GM18499 (cell line): ENCODE results near the gene CDK5R2.
"Not testable (repeated sequence)": the region's sequence is repeated elsewhere in the genome, so short reads cannot be mapped to it uniquely, and the experiment has no call there.

Source experiments
- ATAC-seq: cut with Tn5 transposase; IDR thresholded peaks from one replicate; pipeline ENCODE4 v1.9.1; 2021; ENCODE audit warnings: moderate number of reproducible peaks; ENCODE audit not compliant: insufficient read depth, unreplicated experiment

CDK5R2 gene

DNA sequence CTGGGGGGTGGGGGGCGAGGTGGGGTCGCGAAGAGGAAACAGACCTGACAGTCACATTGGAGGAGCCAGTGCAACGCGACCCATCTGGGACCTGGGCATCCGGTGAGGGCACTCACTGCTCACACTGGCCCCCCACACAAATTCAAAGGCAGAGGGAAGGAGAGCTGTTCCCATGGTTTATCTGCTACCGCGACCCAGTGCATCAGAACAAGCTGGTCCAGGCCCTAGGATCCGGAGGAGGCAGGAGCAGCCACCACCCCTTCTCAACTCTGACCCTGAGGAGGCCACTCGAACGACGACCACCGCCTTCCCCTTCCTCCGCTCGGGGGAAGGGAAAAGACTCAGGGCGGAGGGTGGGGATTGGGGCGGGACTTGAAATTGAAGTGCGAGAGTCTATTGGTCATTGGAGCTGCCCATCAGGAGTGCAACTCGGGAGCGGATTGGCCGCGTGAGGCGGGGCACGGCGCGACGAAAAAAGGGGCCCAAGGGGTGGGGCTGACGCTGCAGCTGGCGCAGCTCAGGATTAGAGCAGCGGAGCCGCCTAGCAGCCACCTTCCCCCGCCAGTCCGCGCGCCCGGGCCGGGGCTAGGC is at the start of gene CDK5R2:
Gene CDK5R2, plus strand, starts transcription at position 526 of the 591 bp plus-strand sequence. CDS start 155 bp downstream, outside the sequence.
- peak; percentile 88 for ATAC-seq

DNA sequence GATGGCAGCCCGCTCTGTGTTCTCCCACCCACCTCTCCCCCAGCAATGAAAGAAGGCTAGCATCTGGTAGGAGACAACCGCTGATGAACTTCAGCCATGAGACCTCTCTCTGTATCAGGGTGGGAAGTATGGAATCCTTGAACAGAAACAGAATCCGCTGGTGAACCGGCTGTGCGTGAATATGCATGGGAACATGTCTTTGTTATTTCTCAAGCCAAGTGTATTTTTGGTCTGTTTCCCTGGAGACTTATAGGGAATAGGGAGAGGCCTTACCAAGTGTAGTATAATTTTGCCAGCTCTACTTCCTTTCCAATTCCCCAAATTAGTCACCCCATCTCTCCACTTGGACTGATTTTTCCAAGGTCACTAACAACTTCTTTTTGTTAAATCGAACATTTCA is 48.7 kb upstream of the CDK5R2 start:
- no peak for ATAC-seq

DNA sequence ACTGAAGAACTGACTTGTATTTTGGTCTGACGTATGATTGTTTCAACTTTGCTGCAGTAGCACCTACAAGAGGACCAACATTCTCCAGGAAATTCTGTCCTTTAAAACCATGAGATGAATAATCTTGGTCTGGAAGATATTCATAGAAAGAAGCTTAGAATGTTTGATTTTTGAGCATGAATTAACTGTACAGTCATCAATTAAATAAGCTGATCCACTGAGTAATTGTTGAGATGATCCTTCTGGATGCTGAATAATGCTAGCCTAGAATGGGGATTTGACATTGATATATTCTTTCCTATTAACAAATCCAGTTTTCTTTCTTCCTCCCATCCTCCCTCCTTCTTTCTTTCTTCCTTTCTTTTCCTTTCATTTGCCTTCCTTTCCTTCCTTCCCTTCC is 39.0 kb upstream of the CDK5R2 start:
- ATAC-seq = no peak

DNA sequence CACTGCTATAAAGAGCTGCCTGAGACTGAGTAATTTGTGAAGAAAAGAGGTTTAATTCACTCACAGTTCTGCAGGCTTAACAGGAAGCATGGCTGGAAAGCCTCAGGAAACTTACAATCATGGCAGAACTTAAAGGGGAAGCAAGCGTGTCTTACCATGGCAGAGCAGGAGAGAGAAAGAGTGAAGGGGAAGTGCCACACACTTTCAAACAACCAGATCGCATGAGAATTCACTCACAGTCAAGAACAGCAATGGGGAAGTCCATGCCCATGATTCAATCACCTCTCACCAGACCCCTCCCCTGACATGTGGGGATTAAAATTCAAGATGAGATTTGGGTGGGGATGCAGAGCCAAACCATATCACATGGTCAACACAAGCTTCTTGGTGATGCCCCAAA is 34.7 kb upstream of the CDK5R2 start:
- ATAC-seq = no peak

DNA sequence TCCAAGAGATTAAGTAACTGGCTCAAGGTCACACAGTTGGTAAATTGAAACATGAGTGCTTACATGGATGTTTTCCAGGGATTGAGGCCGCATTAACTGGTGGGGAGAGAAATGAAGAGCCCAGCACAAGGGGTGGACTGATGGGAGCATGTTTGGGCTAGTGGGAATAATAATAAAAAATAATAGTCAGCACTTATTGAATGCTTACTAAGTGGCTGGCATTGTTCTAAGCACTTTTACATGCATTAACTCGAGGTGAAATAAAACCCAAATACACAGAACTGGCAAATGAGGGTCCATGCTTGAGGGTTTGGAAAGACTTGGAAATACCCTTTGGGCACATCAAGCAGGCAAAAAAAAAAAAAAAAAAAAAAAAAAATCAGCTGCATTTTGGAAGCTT is 34.0 kb upstream of the CDK5R2 start:
- ATAC-seq = no peak

DNA sequence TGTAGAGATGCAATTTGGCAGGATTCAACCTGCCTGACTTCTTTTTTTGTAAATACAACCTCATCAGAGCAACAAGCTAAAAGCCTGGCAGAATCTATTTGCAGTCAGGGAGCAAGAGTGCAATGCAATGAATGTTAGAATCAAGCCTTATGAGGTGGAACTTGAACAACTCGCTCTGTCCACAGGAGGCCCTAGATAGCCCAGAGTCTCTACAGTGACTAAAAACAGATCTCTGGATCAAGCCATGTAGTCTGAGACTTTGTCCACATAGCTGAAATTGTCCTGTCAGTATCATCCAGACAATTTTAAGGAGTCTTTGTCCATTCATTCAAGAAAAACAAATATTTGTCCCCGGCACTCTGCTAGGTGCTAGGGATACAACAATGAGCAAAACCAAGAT is 32.0 kb upstream of the CDK5R2 start:
- no peak for ATAC-seq

DNA sequence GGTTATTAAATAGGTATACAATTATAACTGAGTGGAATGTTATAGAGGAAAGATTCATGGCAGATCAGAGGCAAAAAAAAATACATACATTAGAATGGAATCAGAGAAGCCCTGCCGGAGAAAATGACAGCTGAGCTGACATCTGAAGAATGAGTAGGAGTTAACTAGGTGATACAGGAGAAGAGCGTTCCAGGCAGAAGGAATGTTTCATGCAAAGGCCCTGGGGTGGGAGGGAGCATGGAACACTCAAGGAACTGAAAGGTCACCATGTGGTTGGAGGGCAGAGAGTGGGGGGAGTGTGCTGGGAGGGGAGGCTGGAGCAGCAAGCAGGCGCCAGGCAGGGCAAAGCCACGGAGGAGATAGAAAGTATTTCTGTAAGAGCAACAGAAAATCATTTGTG is 31.6 kb upstream of the CDK5R2 start:
- ATAC-seq = no peak

DNA sequence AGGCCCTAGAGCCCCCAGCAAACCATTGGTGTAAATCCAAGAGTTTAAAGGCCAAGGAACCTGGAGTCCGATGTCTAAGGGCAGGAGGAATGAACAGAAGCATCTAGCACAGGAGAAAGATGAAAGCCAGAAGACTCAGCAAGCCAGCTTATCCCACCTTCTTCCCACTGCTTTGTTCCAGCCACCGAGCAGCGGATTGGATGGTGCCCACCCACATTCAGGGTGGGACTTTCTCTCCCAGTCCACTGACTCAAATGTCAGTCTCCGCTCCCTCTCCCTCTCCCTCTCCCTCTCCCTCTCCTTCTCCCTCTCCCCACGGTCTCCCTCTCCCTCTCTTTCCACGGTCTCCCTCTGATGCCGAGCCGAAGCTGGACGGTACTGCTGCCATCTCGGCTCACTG is 29.0 kb upstream of the CDK5R2 start:
- ATAC-seq = not testable (repeated sequence)

DNA sequence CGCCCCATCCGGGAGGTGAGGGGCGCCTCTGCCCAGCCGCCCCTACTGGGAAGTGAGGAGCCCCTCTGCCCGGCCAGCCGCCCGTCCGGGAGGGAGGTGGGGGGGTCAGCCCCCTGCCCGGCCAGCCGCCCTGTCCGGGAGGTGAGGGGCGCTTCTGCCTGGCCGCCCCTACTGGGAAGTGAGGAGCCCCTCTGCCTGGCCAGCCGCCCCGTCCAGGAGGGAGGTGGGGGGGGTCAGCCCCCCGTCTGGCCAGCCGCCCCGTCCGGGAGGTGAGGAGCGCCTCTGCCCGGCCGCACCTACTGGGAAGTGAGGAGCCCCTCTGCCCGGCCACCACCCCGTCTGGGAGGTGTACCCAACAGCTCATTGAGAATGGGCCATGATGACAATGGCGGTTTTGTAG is 27.7 kb upstream of the CDK5R2 start:
- ATAC-seq = not testable (repeated sequence)

DNA sequence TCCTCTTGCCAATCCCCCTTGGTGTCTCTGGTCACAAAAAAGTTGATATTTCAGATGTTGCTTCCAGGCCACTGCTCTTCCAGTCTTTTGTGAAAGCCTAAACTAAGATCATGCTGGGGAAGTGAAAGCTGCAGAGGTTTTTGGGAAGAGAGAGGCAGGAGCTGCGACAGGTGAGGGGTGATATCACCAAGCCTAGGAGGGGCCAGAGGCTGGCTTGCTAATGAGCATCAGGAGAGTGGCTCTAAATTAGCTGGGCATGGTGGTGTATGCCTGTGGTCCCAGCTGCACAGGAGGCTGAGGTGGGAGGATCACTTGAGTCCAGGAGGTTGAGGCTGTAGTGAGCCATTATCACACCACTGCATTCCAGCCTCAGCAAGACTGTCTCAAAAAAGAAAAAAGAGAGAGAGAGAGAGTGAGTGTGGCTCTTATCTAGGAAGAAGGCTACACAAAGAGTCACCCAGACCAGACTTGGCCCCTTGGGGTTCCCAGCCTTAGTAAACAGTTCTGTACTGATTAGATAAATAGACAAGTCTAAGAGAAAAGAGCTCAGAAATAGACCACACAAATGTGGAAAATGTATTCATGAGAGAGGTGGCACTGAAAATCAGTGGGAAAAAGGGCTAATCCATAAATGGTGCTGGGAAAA is 14.6 kb upstream of the CDK5R2 start:
- no peak for ATAC-seq

DNA sequence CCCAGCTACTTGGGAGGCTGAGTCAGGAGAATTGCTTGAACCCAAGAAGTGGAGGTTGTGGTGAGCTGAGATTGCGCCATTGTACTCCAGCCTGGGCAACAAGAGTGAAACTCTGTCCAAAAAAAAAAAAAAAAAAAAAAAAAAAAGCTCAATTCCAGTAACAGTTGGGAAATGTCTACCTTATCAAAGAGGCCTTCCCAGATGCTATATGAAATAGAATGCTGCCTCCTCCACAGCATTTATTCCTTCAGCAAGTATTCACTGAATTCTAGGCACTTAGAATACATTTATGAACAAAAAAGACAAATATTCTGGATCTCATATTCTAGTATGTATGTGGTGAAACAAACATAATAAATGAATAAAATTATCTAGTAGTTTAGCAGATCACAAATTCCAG is 12.8 kb upstream of the CDK5R2 start:
- no peak for ATAC-seq

DNA sequence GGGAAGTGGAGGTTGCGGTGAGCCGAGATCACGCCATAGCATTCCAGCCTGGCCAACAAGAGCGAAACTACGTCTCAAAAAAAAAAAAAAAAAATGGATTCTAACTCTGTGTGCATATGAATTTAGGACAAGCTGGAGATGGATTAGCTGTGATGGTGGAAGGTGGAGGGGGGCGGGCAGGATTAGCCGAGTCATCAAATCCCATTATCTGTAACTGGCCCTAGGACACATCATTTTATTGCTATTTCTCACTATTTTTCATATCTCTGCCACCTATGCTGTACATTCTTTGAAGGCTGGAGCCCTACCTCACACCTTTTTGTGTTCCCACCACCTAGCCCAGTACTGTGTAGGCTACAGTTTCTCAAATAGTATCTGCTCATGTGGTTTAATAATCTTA is 7.3 kb upstream of the CDK5R2 start:
- no peak for ATAC-seq

DNA sequence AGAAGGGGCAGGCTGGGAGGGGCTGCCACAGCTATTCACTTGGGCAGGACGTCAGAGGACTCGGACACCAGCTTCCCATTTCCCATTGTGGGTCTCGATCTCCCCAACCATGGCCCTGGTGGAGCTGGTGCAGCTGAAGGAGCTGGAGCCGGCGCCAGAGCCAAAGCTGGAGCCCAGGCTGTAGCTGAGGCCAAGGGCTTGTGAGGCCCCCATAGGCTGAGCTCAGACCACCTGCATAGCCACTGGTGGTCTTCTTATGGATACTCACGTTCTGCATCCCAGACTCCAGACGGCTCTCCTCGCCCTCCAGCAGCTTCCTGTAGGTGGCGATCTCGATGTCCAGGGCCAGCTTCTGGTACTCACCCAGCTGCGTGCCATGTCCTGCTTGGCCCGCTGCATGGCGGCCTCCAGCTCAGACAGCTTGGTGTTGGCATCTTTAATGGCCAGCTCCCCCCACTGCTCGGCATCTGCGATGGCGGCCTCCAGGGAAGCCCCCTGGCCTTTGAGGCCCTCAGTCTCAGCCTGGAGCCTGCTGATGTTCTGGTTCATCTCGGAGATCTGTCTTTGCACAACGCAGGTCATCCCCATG is 6.0 kb upstream of the CDK5R2 start:
- ATAC-seq = no peak

DNA sequence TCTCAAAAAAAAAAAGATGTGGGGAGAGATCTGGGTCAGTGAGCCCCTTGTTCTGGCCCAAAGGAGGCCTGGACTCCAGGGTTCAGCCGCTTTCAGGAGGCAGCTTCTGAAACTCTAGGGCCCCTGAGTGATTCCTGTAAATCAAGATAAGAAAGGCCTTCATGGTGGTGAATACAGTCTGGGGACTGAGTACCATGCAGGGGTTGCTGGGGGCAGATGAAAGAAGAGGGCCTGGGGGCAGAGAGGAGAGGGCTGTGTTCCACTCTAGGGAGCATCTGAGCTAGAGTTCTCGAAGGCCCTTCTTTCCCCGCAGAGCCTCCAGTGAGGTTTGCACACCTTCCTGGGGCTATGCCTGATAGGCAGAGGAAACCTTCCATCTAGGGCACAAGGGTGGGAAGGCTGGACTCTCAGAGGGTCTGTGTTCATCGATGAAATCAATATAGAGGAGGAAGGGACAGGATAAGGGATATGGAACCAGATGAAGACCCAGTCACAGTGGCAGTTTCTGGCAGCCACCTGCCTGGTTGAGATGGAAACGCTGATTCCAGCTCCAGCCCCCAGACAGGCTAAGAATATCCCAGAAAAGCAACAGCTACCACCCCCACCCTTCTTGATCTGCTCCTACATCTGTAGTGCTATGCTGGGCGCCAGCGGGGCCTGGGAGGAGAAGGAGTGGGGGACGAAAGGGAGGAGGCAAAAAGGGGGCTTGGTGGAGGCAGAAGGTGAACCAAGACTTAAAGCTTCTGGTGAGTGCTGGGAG is 4.7 kb upstream of the CDK5R2 start:
- no peak for ATAC-seq

DNA sequence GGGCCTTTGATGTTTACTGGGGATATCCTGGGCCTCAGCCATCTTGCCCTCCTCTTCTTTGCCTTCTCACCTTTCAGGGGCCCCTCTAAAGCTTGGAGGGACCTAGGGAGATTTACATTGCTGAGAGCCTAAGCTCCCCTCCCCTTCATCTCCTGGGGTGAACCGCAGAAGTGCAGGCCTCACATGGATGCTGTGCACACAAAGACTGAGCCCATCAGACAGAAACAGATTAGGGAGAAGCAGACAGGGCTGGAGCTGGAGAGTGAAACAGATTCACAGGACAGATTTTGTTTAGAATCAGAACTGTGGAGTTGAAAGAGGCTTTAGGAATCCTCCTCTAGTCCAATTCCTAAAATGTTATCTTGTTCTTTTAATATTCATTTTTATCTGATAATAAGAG is 3.4 kb upstream of the CDK5R2 start:
- ATAC-seq = no peak

DNA sequence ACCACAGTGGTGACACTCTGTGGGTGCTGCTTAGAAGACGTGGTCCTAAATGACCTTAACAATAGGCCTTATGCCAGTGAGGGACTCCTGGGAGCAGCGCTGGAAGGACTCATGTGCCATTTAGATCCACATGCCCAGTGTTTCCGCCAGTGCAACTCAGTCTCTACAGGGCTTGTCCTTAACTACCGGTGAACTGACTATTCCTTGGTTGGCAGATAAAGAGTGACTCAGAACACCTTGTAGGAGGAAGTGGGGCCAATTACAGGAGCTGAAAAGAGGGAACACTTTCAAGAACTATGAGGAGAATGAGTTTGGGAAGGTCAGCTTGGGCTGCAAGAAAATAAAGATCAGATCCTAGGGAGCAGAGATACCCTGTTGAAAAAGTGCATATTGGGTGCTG is 1.8 kb upstream of the CDK5R2 start:
- ATAC-seq = no peak

DNA sequence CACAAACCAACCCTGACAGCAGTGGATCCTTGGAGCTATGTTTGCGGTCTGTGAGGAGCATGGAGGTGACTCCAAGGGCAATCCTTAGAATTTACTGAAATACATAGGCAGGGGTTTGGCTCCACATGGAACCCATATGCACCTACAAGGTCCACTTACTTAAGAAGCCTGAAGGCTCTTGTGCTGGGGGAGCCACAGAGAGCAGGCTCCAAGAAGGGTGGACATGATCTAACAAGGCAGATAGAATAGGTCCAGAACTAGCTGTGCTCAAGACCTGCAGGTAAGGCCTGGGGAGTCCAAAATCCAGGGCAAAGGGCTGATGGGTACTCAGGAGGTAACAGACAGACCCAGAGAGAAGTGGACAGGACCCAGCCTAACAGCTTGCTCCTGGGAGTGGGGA is 1.2 kb upstream of the CDK5R2 start:
- ATAC-seq = no peak

DNA sequence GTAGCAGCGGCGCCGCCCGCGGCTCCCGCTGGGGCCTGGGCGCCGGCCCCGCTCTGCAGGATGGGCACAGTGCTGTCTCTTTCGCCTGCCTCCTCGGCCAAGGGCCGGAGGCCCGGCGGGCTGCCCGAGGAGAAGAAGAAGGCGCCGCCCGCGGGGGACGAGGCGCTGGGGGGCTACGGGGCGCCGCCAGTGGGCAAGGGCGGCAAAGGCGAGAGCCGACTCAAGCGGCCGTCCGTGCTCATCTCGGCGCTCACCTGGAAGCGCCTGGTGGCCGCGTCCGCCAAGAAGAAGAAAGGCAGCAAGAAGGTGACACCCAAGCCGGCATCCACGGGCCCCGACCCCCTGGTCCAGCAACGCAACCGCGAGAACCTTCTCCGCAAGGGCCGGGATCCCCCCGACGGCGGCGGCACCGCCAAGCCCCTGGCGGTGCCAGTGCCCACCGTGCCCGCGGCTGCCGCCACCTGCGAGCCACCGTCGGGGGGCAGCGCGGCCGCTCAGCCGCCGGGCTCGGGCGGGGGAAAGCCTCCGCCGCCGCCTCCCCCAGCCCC is 369 bp downstream of the CDK5R2 start:
- ATAC-seq = peak; percentile 13

DNA sequence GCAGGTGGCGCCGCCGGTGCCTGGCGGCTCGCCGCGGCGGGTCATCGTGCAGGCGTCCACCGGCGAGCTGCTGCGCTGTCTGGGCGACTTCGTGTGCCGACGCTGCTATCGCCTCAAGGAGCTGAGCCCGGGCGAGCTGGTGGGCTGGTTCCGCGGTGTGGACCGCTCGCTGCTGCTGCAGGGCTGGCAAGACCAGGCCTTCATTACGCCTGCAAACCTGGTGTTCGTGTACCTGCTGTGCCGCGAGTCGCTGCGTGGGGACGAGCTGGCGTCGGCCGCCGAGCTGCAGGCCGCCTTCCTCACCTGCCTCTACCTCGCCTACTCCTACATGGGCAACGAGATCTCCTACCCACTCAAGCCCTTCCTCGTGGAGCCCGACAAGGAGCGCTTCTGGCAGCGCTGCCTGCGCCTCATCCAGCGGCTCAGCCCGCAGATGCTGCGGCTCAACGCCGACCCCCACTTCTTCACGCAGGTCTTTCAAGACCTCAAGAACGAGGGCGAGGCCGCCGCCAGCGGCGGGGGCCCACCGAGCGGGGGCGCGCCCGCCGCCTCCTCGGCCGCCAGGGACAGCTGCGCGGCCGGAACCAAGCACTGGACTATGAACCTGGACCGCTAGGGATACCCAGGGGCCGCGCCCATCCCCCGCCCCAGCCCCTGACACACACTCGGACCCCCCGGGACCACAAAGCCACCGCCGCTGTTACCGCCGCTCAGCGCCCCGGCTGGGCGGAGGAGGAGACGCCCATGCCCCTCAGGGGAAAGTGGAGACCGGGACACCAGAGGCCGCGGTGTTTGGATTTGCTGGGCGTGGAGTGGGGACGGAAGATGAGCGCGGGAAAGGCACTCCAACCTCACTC is 1.1 kb downstream of the CDK5R2 start:
- ATAC-seq = no peak

DNA sequence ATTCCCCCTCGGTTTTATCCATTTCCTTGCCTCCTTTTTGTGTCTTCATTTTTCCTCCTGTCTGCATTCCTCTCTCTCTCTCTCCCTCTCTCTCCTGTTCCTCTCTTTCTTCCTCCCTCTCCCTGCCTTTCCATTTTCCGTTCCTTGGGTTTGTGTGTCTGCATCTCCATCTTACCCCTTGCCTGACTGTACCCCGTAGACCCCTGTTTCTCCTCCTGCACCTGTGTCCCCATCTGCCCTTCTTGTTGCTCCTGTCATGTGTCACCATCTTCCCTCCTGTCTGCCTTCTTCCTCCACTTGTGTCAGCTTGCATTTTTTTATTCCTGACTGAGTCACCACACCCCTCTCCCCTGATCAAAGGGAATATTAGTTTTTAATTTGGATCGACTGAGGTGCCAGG is 1.8 kb downstream of the CDK5R2 start:
- no peak for ATAC-seq
